Measurements from ENCODE around the gene RPSA.

DNA sequence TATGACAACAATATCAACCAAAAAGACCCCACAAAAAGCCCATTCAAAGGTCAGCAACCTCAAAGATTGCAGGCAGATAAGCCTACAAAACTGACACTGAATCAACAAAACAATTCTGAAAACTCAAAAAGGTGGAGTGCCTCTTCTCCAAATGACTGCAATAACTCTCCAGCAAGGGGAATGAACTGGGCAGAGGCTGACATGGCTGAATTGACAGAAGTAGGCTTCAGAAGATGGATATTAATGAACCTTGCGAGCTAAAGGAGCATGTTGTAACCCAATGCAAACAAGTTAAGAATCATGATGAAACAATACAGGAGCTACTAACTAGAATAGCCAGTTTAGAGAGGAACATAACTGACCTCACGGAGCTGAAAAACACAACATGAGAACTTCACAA, 43.7 kb upstream of the RPSA start:
- no peak for TF ChIP-seq TEAD4 (CRISPR knock-in tag; IDR thresholded peaks at IDR 0.05)
- TF ChIP-seq, protein P1, sequence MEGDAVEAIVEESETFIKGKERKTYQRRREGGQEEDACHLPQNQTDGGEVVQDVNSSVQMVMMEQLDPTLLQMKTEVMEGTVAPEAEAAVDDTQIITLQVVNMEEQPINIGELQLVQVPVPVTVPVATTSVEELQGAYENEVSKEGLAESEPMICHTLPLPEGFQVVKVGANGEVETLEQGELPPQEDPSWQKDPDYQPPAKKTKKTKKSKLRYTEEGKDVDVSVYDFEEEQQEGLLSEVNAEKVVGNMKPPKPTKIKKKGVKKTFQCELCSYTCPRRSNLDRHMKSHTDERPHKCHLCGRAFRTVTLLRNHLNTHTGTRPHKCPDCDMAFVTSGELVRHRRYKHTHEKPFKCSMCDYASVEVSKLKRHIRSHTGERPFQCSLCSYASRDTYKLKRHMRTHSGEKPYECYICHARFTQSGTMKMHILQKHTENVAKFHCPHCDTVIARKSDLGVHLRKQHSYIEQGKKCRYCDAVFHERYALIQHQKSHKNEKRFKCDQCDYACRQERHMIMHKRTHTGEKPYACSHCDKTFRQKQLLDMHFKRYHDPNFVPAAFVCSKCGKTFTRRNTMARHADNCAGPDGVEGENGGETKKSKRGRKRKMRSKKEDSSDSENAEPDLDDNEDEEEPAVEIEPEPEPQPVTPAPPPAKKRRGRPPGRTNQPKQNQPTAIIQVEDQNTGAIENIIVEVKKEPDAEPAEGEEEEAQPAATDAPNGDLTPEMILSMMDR (IDR thresholded peaks at IDR 0.05), result no peak
- no peak for TF ChIP-seq MYBL2 (CRISPR knock-in tag; IDR thresholded peaks at IDR 0.05)
- TF ChIP-seq, protein P2, sequence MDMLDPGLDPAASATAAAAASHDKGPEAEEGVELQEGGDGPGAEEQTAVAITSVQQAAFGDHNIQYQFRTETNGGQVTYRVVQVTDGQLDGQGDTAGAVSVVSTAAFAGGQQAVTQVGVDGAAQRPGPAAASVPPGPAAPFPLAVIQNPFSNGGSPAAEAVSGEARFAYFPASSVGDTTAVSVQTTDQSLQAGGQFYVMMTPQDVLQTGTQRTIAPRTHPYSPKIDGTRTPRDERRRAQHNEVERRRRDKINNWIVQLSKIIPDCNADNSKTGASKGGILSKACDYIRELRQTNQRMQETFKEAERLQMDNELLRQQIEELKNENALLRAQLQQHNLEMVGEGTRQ (CRISPR knock-in tag; IDR thresholded peaks at IDR 0.05), result no peak
- no peak for TF ChIP-seq FOXJ3 (CRISPR knock-in tag; IDR thresholded peaks at IDR 0.05; ENCODE audit: borderline replicate concordance)
- TF ChIP-seq EMX1 (CRISPR knock-in tag; IDR thresholded peaks at IDR 0.05), result no peak
- TF ChIP-seq, protein P3, sequence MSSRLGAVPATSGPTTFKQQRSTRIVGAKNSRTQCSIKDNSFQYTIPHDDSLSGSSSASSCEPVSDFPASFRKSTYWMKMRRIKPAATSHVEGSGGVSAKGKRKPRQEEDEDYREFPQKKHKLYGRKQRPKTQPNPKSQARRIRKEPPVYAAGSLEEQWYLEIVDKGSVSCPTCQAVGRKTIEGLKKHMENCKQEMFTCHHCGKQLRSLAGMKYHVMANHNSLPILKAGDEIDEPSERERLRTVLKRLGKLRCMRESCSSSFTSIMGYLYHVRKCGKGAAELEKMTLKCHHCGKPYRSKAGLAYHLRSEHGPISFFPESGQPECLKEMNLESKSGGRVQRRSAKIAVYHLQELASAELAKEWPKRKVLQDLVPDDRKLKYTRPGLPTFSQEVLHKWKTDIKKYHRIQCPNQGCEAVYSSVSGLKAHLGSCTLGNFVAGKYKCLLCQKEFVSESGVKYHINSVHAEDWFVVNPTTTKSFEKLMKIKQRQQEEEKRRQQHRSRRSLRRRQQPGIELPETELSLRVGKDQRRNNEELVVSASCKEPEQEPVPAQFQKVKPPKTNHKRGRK (CRISPR knock-in tag; IDR thresholded peaks at IDR 0.05; ENCODE audit: borderline replicate concordance), result no peak
- no peak for TF ChIP-seq CREB1 (CRISPR knock-in tag; IDR thresholded peaks at IDR 0.05)
- TF ChIP-seq, protein P4, sequence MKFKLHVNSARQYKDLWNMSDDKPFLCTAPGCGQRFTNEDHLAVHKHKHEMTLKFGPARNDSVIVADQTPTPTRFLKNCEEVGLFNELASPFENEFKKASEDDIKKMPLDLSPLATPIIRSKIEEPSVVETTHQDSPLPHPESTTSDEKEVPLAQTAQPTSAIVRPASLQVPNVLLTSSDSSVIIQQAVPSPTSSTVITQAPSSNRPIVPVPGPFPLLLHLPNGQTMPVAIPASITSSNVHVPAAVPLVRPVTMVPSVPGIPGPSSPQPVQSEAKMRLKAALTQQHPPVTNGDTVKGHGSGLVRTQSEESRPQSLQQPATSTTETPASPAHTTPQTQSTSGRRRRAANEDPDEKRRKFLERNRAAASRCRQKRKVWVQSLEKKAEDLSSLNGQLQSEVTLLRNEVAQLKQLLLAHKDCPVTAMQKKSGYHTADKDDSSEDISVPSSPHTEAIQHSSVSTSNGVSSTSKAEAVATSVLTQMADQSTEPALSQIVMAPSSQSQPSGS (CRISPR knock-in tag; IDR thresholded peaks at IDR 0.05; ENCODE audit: borderline replicate concordance, low read depth), result no peak
- TF ChIP-seq, protein P5, sequence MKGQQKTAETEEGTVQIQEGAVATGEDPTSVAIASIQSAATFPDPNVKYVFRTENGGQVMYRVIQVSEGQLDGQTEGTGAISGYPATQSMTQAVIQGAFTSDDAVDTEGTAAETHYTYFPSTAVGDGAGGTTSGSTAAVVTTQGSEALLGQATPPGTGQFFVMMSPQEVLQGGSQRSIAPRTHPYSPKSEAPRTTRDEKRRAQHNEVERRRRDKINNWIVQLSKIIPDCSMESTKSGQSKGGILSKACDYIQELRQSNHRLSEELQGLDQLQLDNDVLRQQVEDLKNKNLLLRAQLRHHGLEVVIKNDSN (CRISPR knock-in tag; IDR thresholded peaks at IDR 0.05), result no peak
- no peak for TF ChIP-seq SP1 (CRISPR knock-in tag; conservative IDR thresholded peaks at IDR 0.05)

Measured in WTC11 (cell line).